Caco-2 (cell line): ENCODE measurements around the gene TLR9. TPM values are rescaled to one million over a fixed set of nuclear protein-coding genes. Genes with fewer than 3 reads are reported as not detected.
"Not testable (repeated sequence)": the region's sequence is repeated elsewhere in the genome, so short reads cannot be mapped to it uniquely, and the experiment has no call there.

Source experiments
- Bru-seq: library from RNA; stranded (reverse); fragments of 400-500 nt; gene quantifications from one replicate; lab custom pipeline; 2021; lab: Mats Ljungman, UMichigan
- BruChase-seq, 2 experiments: library from RNA; stranded (reverse); fragments of 400-500 nt; gene quantifications; one replicate each; lab custom pipeline; 2021; lab: Mats Ljungman, UMichigan
- BruUV-seq: library from RNA; stranded (reverse); fragments of 400-500 nt; replicated peaks from 2 replicates; lab custom pipeline; 2021; lab: Mats Ljungman, UMichigan
- CTCF ChIA-PET: fragments of 300-600 bp; sonication (Branson Sonifier 250); formaldehyde crosslinking; loops from one replicate; lab custom pipeline; 2022; ENCODE audit warnings: antibody characterized with exemption; lab: Charles Lee
- POLR2A ChIA-PET: fragments of 300-600 bp; sonication (Branson Sonifier 250); formaldehyde crosslinking; loops from one replicate; lab custom pipeline; 2022; ENCODE audit warnings: antibody characterized with exemption; lab: Charles Lee
- DNase-seq, 2 experiments: peaks; one replicate each; pipeline versions ENCODE4 v3.0.0 to v3.0.0-alpha.2; 2020 to 2022
- H3K27me3 ChIP-seq: replicated peaks from 2 replicates; pipeline ENCODE4 v1.6.0; 2011; ENCODE audit warnings: low read length; ENCODE audit not compliant: control insufficient read depth, insufficient read depth
- H3K36me3 ChIP-seq: 2 replicates; pipeline ENCODE4 v1.5.1; 2011; ENCODE audit warnings: low read length; ENCODE audit not compliant: control insufficient read depth, insufficient read depth
- H3K4me1 ChIP-seq: fragments of 250-450 bp; sonication (Bioruptor Pico); 2 replicates; pipeline ENCODE4 v1.5.1; 2020; ENCODE audit warnings: mild to moderate bottlenecking
- H3K4me3 ChIP-seq: 2 replicates; pipeline ENCODE4 v1.5.1; 2011; ENCODE audit warnings: low read depth, mild to moderate bottlenecking, control low read depth, low read length
- H3K9me3 ChIP-seq: fragments of 250-450 bp; sonication (Bioruptor Pico); 2 replicates; pipeline ENCODE4 v1.5.1; 2020; ENCODE audit warnings: mild to moderate bottlenecking, moderate library complexity
- H3K27ac Mint-ChIP-seq: one replicate; pipeline ENCODE4 v1.8.0; 2022; ENCODE audit warnings: mixed read lengths; ENCODE audit not compliant: unreplicated experiment
- H3K27me3 Mint-ChIP-seq: one replicate; pipeline ENCODE4 v1.8.0; 2022; ENCODE audit warnings: mixed read lengths; ENCODE audit not compliant: insufficient read depth, unreplicated experiment
- H3K36me3 Mint-ChIP-seq: one replicate; pipeline ENCODE4 v1.8.0; 2022; ENCODE audit warnings: mild to moderate bottlenecking, mixed read lengths; ENCODE audit not compliant: insufficient read depth, unreplicated experiment
- H3K4me1 Mint-ChIP-seq: one replicate; pipeline ENCODE4 v1.8.0; 2022; ENCODE audit warnings: low read depth, mixed read lengths; ENCODE audit not compliant: unreplicated experiment
- H3K4me3 Mint-ChIP-seq: one replicate; pipeline ENCODE4 v1.8.0; 2022; ENCODE audit warnings: mild to moderate bottlenecking, moderate library complexity, mixed read lengths; ENCODE audit not compliant: unreplicated experiment
- H3K9me3 Mint-ChIP-seq: one replicate; pipeline ENCODE4 v1.8.0; 2022; ENCODE audit warnings: mixed read lengths; ENCODE audit not compliant: unreplicated experiment
- intact Hi-C: fragments of 100-400 bp; cut with micrococcal nuclease; formaldehyde crosslinking; loops from one replicate; pipeline ENCODE4 v1.10.0; 2022; ENCODE audit not compliant: unreplicated experiment
- long read RNA-seq: library from polyadenylated mRNA; stranded (forward); transcript quantifications from one replicate; pipeline ENCODE4 v2.0.0, GENCODE V29; 2022
- total RNA-seq: library from RNA; stranded (reverse); gene quantifications from 2 replicates; pipeline ENCODE4 v1.2.3, GENCODE V29; 2022
- TF ChIP-seq, protein P1 (sequence below), 2 experiments: fragments of 200-600 bp in 1 of 2; IDR thresholded peaks; 1 replicate in 1 of 2; 2 replicates in 1 of 2; pipeline versions ENCODE4 v1.5.1 to v1.8.0; 2011 to 2022; ENCODE audit warnings: antibody characterized with exemption in 1 of 2, control low read depth in 1 of 2, inconsistent platforms in 1 of 2, low read depth in 1 of 2, low read length in 1 of 2, mild to moderate bottlenecking in 1 of 2, moderate library complexity in 1 of 2; ENCODE audit not compliant: insufficient read depth in 1 of 2, severe bottlenecking in 1 of 2, unreplicated experiment in 1 of 2

The TLR9 gene, protein sequence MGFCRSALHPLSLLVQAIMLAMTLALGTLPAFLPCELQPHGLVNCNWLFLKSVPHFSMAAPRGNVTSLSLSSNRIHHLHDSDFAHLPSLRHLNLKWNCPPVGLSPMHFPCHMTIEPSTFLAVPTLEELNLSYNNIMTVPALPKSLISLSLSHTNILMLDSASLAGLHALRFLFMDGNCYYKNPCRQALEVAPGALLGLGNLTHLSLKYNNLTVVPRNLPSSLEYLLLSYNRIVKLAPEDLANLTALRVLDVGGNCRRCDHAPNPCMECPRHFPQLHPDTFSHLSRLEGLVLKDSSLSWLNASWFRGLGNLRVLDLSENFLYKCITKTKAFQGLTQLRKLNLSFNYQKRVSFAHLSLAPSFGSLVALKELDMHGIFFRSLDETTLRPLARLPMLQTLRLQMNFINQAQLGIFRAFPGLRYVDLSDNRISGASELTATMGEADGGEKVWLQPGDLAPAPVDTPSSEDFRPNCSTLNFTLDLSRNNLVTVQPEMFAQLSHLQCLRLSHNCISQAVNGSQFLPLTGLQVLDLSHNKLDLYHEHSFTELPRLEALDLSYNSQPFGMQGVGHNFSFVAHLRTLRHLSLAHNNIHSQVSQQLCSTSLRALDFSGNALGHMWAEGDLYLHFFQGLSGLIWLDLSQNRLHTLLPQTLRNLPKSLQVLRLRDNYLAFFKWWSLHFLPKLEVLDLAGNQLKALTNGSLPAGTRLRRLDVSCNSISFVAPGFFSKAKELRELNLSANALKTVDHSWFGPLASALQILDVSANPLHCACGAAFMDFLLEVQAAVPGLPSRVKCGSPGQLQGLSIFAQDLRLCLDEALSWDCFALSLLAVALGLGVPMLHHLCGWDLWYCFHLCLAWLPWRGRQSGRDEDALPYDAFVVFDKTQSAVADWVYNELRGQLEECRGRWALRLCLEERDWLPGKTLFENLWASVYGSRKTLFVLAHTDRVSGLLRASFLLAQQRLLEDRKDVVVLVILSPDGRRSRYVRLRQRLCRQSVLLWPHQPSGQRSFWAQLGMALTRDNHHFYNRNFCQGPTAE
- not detected in 2 replicates for total RNA-seq
- percentile 26 among the genes with signal in this experiment for Bru-seq, nascent RNA
- percentile 19 among the genes with signal in this experiment for BruChase-seq, experiment 1, labeled RNA remaining after a 2-hour chase
- BruChase-seq, experiment 2, labeled RNA remaining after a 6-hour chase: percentile 31 among the genes with signal in this experiment
- long read RNA-seq: 0 reads

DNA sequence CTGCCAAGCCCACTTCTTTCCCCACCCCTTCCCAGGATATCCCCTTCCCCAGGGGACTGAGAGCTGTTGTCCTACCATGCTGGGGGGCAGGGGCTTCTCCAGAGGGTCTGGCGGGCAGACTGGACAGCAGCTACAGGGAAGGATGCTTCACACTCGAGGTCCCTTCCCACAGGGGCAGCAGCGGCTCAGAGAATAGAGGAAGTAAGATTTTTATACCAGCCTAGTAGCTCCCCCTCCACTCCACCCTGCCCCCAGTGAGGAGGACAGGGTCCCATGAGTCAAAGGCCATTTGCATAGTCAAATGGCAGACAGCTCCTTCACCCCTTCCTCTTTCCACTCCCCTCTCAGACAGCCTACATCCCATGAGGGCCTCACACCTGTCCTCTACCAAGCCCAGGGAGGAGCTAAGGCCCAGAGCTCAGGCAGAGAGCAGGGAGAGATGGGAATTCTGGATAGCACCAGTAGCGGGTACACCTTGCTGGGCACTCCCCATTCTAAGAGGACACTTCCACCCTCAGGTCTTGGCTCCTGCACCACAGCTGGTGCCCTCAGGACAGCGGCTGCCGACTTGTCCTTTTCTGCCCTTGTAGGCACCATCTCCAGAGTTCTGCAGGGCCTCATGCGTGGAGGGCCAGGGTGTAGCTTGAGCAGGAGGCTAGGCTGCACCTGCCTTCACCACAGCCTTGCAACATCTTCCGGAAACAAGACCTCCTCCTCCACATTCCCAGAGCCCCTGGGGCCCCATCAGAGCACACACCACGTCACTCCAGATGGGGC, at the start of gene TLR9:
TLR9 (minus strand) TSS at position 194 of the 777 bp plus-strand sequence; CDS start at position 78, 116 bp downstream.
- H3K27me3 ChIP-seq: no peaks in the 10 kb centered on the region
- no peaks in the 10 kb centered on the region for H3K27me3 Mint-ChIP-seq
- ChIA-PET POLR2A (no interaction called here), CTCF (no interaction called here)
- no peaks in the 10 kb centered on the region for H3K9me3 Mint-ChIP-seq
- intact Hi-C loops: no loop called here
- H3K36me3 ChIP-seq: no peaks in the 10 kb centered on the region
- no peaks in the 10 kb centered on the region for H3K4me1 Mint-ChIP-seq
- H3K4me3 Mint-ChIP-seq: no peak within 1 kb of the TSS
- H3K27ac Mint-ChIP-seq: peak within 1 kb of the TSS; percentile 12
- peak; percentile 52 to 62 for DNase-seq
- peaks cover 8% of the 10 kb centered on the region for H3K36me3 Mint-ChIP-seq
- no peaks in the 10 kb centered on the region for H3K9me3 ChIP-seq
- BruUV-seq: no TSS peak
- TF ChIP-seq, protein P1, sequence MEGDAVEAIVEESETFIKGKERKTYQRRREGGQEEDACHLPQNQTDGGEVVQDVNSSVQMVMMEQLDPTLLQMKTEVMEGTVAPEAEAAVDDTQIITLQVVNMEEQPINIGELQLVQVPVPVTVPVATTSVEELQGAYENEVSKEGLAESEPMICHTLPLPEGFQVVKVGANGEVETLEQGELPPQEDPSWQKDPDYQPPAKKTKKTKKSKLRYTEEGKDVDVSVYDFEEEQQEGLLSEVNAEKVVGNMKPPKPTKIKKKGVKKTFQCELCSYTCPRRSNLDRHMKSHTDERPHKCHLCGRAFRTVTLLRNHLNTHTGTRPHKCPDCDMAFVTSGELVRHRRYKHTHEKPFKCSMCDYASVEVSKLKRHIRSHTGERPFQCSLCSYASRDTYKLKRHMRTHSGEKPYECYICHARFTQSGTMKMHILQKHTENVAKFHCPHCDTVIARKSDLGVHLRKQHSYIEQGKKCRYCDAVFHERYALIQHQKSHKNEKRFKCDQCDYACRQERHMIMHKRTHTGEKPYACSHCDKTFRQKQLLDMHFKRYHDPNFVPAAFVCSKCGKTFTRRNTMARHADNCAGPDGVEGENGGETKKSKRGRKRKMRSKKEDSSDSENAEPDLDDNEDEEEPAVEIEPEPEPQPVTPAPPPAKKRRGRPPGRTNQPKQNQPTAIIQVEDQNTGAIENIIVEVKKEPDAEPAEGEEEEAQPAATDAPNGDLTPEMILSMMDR (IDR thresholded peaks at IDR 0.05; ENCODE audit: insufficient read depth in 1 of 2, low read depth in 1 of 2, low read length in 1 of 2, severe bottlenecking in 1 of 2, unreplicated experiment in 1 of 2): no peak
- H3K4me3 ChIP-seq: no peak within 1 kb of the TSS
- H3K4me1 ChIP-seq: peaks cover 4% of the 10 kb centered on the region; the same call in 1 of the 2 replicates

DNA sequence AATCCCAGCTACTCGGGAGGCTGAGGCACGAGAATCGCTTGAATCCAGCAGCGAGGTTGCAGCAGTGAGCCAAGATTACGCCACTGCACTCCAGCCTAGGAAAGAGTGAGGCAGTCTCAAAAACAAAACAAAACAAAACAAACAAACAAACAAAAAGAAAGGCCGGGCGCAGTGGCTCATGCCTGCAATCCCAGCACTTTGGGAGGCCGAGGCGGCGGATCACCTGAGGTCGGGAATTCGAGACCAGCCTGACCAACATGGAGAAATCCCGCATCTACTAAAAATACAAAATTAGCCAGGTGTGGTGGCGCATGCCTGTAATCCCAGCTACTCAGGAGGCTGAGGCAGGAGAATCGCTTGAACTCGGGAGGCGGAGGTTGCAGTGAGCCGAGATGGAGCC, 49.3 kb upstream of the TLR9 start:
- H3K4me1 Mint-ChIP-seq, H3K27ac Mint-ChIP-seq, H3K27me3 Mint-ChIP-seq, DNase-seq, H3K4me3 Mint-ChIP-seq, H3K36me3 ChIP-seq, intact Hi-C loops, H3K4me3 ChIP-seq, H3K9me3 ChIP-seq, CTCF ChIA-PET, H3K27me3 ChIP-seq, H3K9me3 Mint-ChIP-seq, BruUV-seq, POLR2A ChIA-PET: not testable (repeated sequence)
- H3K4me1 ChIP-seq: peaks cover 17% of the 10 kb centered on the region
- peaks cover 83% of the 10 kb centered on the region for H3K36me3 Mint-ChIP-seq

DNA sequence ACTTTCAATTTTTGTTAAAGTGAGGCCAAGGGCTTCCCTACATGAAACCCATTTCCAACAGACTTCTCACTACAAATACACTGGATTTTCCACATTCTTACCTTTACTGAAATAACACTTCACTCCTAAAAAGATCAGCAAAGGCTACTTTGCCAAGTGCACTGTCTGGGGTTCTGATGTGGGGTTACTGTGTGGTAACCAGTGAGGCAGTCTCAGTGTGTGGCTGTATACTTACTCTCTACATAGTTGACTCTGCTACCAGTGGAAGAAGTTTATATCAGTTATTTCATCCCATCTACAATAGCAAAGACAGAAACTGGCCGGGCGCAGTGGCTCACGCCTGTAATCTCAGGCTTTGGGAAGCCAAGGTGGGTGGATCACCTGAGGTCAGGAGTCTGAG, 47.4 kb upstream of the TLR9 start:
- no peak for DNase-seq
- H3K4me1 ChIP-seq: peaks cover 10% of the 10 kb centered on the region; the same call in 1 of the 2 replicates
- H3K4me3 Mint-ChIP-seq: no peak overlapping the region
- TF ChIP-seq, protein P1 (IDR thresholded peaks at IDR 0.05; ENCODE audit: insufficient read depth in 1 of 2, low read depth in 1 of 2, low read length in 1 of 2, severe bottlenecking in 1 of 2, unreplicated experiment in 1 of 2): no peak
- H3K9me3 Mint-ChIP-seq: no peaks in the 10 kb centered on the region
- no TSS peak for BruUV-seq
- H3K9me3 ChIP-seq: no peaks in the 10 kb centered on the region
- intact Hi-C loops: no loop called here
- H3K4me3 ChIP-seq: no peak overlapping the region
- H3K4me1 Mint-ChIP-seq: peaks cover 8% of the 10 kb centered on the region
- no peaks in the 10 kb centered on the region for H3K27me3 Mint-ChIP-seq
- CTCF ChIA-PET: interaction anchor here (0.9 kb wide), 1 partner anchor 18 kb away, joined by 3 read pairs; no protein-coding TSS in a partner anchor
- H3K27me3 ChIP-seq: no peaks in the 10 kb centered on the region
- POLR2A ChIA-PET: no interaction called here
- peaks cover 5% of the 10 kb centered on the region; the same call in 1 of the 2 replicates for H3K36me3 ChIP-seq
- H3K36me3 Mint-ChIP-seq: peaks cover 90% of the 10 kb centered on the region
- H3K27ac Mint-ChIP-seq: no peak overlapping the region

DNA sequence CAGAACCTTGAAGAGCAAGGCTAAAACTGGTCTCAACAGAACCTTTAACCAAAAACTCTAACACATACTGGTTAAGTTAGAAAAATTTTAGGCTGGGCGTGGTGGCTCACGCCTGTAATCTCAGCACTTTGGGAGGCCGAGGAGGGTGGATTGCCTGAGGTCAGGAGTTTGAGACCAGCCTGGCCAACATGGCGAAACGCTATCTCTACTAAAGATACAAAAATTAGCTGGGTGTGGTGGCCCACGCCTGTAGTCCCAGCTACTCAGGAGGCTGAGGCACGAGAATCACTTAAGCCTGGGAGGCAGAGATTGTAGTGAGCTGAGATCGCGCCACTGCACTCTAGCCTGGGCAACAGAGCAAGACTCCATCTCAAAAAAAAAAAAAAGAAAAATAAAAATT, 46.7 kb upstream of the TLR9 start:
- peaks cover 10% of the 10 kb centered on the region; the same call in 1 of the 2 replicates for H3K4me1 ChIP-seq
- H3K9me3 Mint-ChIP-seq, BruUV-seq, H3K27me3 ChIP-seq, H3K4me3 Mint-ChIP-seq, H3K27me3 Mint-ChIP-seq, intact Hi-C loops, H3K4me3 ChIP-seq, DNase-seq, H3K36me3 ChIP-seq, H3K27ac Mint-ChIP-seq, H3K9me3 ChIP-seq, POLR2A ChIA-PET: not testable (repeated sequence)
- Mint-ChIP-seq H3K4me1 (peaks cover 14% of the 10 kb centered on the region), H3K36me3 (peaks cover 90% of the 10 kb centered on the region)
- CTCF ChIA-PET: interaction anchor here (0.9 to 2.0 kb wide), 2 partner anchors 18 to 52 kb away, joined by 3 to 4 read pairs; no protein-coding TSS in a partner anchor
